HEK293 (cell line): ENCODE data around the gene KLHDC10.
"Not testable (repeated sequence)": the region's sequence is repeated elsewhere in the genome, so short reads cannot be mapped to it uniquely, and the experiment has no call there.

Source experiments
- CTCF ChIA-PET: fragments of 350-600 bp; formaldehyde crosslinking; extraction: SDS; loops from one replicate; lab custom pipeline; 2021; ENCODE audit warnings: antibody characterized with exemption; lab: Yijun Ruan, JAX
- POLR2A ChIA-PET: fragments of 300-600 bp; formaldehyde crosslinking; extraction: SDS; loops from one replicate; lab custom pipeline; 2020; ENCODE audit warnings: antibody characterized with exemption, inconsistent platforms; lab: Yijun Ruan, JAX
- H3K27ac ChIP-seq: fragments of 200-500 bp; sonication (Bioruptor generic); 2 replicates; pipeline ENCODE4 v1.5.1; 2014; ENCODE audit warnings: low read depth, low read length, control low read depth, inconsistent platforms; ENCODE audit errors: extremely low read depth
- H3K36me3 ChIP-seq, 2 experiments: fragments of 200-500 bp in 1 of 2; sonication (Bioruptor generic) in 1 of 2; 1 replicate in 1 of 2; 2 replicates in 1 of 2; pipeline ENCODE4 v1.5.1; 2014 to 2017; ENCODE audit warnings: inconsistent platforms in 2 of 2, low read length in 2 of 2; ENCODE audit not compliant: control insufficient read depth in 2 of 2, insufficient read depth in 1 of 2
- H3K4me1 ChIP-seq: fragments of 200-500 bp; sonication (Bioruptor generic); 2 replicates; pipeline ENCODE4 v1.5.1; 2014; ENCODE audit warnings: mild to moderate bottlenecking, low read length, inconsistent platforms; ENCODE audit not compliant: control insufficient read depth, insufficient read depth
- H3K4me3 ChIP-seq: 2 replicates; pipeline ENCODE4 v1.5.1; 2011; ENCODE audit warnings: low read depth, mild to moderate bottlenecking, control low read depth, low read length, moderate library complexity
- H3K9me3 ChIP-seq: fragments of 200-500 bp; sonication (Bioruptor generic); 2 replicates; pipeline ENCODE4 v1.5.1; 2014; ENCODE audit warnings: low read depth, low read length, inconsistent platforms; ENCODE audit not compliant: control insufficient read depth, insufficient read depth
- BCL11B ChIP-seq: fragments of 450-650 bp; formaldehyde crosslinking; IDR thresholded peaks from 2 replicates; pipeline ENCODE4 v1.5.1; 2016; ENCODE audit warnings: low read depth, missing biosample characterization, missing genetic modification characterization
- FEZF1 ChIP-seq: fragments of 450-650 bp; formaldehyde crosslinking; IDR thresholded peaks from 2 replicates; pipeline ENCODE4 v1.5.1; 2016; ENCODE audit warnings: missing biosample characterization, missing genetic modification characterization
- PRDM10 ChIP-seq: fragments of 450-650 bp; formaldehyde crosslinking; IDR thresholded peaks from 2 replicates; pipeline ENCODE4 v1.5.1; 2016; ENCODE audit warnings: missing biosample characterization, missing genetic modification characterization
- SP2 ChIP-seq: fragments of 450-650 bp; formaldehyde crosslinking; IDR thresholded peaks from 2 replicates; pipeline ENCODE4 v1.5.1; 2016; ENCODE audit warnings: missing biosample characterization, missing genetic modification characterization
- SP3 ChIP-seq: fragments of 450-650 bp; formaldehyde crosslinking; IDR thresholded peaks from 2 replicates; pipeline ENCODE4 v1.5.1; 2016; ENCODE audit warnings: missing biosample characterization, missing genetic modification characterization
- ZBTB1 ChIP-seq: fragments of 450-650 bp; formaldehyde crosslinking; IDR thresholded peaks from 2 replicates; pipeline ENCODE4 v1.5.1; 2016; ENCODE audit warnings: missing biosample characterization, missing genetic modification characterization
- ZNF140 ChIP-seq: fragments of 450-650 bp; formaldehyde crosslinking; IDR thresholded peaks from 2 replicates; pipeline ENCODE4 v1.5.1; 2016; ENCODE audit warnings: missing biosample characterization, missing genetic modification characterization
- ZNF248 ChIP-seq: fragments of 450-650 bp; formaldehyde crosslinking; IDR thresholded peaks from 2 replicates; pipeline ENCODE4 v1.5.1; 2017; ENCODE audit warnings: missing biosample characterization, missing genetic modification characterization
- ZNF404 ChIP-seq: fragments of 450-650 bp; formaldehyde crosslinking; IDR thresholded peaks from 2 replicates; pipeline ENCODE4 v1.5.1; 2017; ENCODE audit warnings: missing biosample characterization, missing genetic modification characterization
- ZNF423 ChIP-seq: fragments of 450-650 bp; formaldehyde crosslinking; IDR thresholded peaks from 2 replicates; pipeline ENCODE4 v1.5.1; 2016; ENCODE audit warnings: missing biosample characterization, missing genetic modification characterization
- ZNF433 ChIP-seq: fragments of 450-650 bp; formaldehyde crosslinking; IDR thresholded peaks from 2 replicates; pipeline ENCODE4 v1.5.1; 2016; ENCODE audit warnings: missing biosample characterization, missing genetic modification characterization, low read depth
- ZNF473 ChIP-seq: fragments of 450-650 bp; formaldehyde crosslinking; IDR thresholded peaks from 2 replicates; pipeline ENCODE4 v1.5.1; 2017; ENCODE audit warnings: missing biosample characterization, missing genetic modification characterization
- ZNF488 ChIP-seq: fragments of 450-650 bp; formaldehyde crosslinking; IDR thresholded peaks from 2 replicates; pipeline ENCODE4 v1.5.1; 2016; ENCODE audit warnings: missing biosample characterization, missing genetic modification characterization
- ZNF530 ChIP-seq: fragments of 450-650 bp; formaldehyde crosslinking; IDR thresholded peaks from 2 replicates; pipeline ENCODE4 v1.5.1; 2016; ENCODE audit warnings: low read depth, missing biosample characterization, missing genetic modification characterization
- ZNF677 ChIP-seq: fragments of 450-650 bp; IDR thresholded peaks from 2 replicates; pipeline ENCODE4 v1.5.0; 2018; ENCODE audit warnings: missing biosample characterization, mild to moderate bottlenecking, missing genetic modification characterization, moderate library complexity
- ZSCAN16 ChIP-seq: fragments of 450-650 bp; formaldehyde crosslinking; IDR thresholded peaks from 2 replicates; pipeline ENCODE4 v1.5.1; 2016; ENCODE audit warnings: missing biosample characterization, missing genetic modification characterization
- ZSCAN4 ChIP-seq: fragments of 450-650 bp; formaldehyde crosslinking; IDR thresholded peaks from 2 replicates; pipeline ENCODE4 v1.5.1; 2017; ENCODE audit warnings: missing biosample characterization, missing genetic modification characterization

The KLHDC10 gene

GRCh38 chr7:130084037-130084875, 13.9 kb downstream of the KLHDC10 start:
- Histone ChIP-seq H3K9me3 (no peaks in the 10 kb centered on the region), H3K27ac (no peak overlapping the region), H3K4me1 (0 out of 2 replicates have a peak, but pooled peaks cover 4% of the 10 kb centered on the region), H3K4me3 (no peak overlapping the region), H3K36me3 (no peaks in the 10 kb centered on the region)
- POLR2A ChIA-PET, result no interaction called here
- CTCF ChIA-PET, result interaction anchor here (0.5 to 1.6 kb wide), 14 partner anchors 9 to 1344 kb away, joined by 3 to 10 read pairs (median 3); no protein-coding TSS in a partner anchor
- TF ChIP-seq ZNF488 (tag by site-specific recombination) (no peak), ZNF473 (tag by site-specific recombination) (no peak), ZNF530 (tag by site-specific recombination) (no peak), SP3 (tag by site-specific recombination) (no peak), ZNF404 (tag by site-specific recombination) (no peak), BCL11B (tag by site-specific recombination) (no peak)

GRCh38 chr7:130085235-130085634, 14.9 kb downstream of the KLHDC10 start:
- CTCF ChIA-PET, result interaction anchor here (0.5 to 0.7 kb wide), 4 partner anchors 32 to 812 kb away, joined by 3 to 8 read pairs (median 4); no protein-coding TSS in a partner anchor
- H3K27ac ChIP-seq, POLR2A ChIA-PET, H3K36me3 ChIP-seq, H3K4me1 ChIP-seq, H3K9me3 ChIP-seq, H3K4me3 ChIP-seq: not testable (repeated sequence)

GRCh38 chr7:130086938-130087337, 16.6 kb downstream of the KLHDC10 start:
- Histone ChIP-seq H3K27ac (no peak overlapping the region), H3K9me3 (no peaks in the 10 kb centered on the region), H3K4me3 (no peak overlapping the region), H3K36me3 (no peaks in the 10 kb centered on the region), H3K4me1 (0 out of 2 replicates have a peak, but pooled peaks cover 4% of the 10 kb centered on the region)
- TF ChIP-seq SP2 (tag by site-specific recombination) (no peak), PRDM10 (no peak), ZNF433 (no peak), ZSCAN16 (tag by site-specific recombination) (no peak), ZNF248 (no peak)
- POLR2A ChIA-PET, result no interaction called here
- CTCF ChIA-PET, result interaction anchor here (0.5 to 3.1 kb wide), 7 partner anchors 8 to 745 kb away, joined by 3 to 24 read pairs (median 4); partner anchors contain the start of gene KLHDC10

GRCh38 chr7:130087364-130087763, 17.0 kb downstream of the KLHDC10 start:
- Histone ChIP-seq H3K36me3 (no peaks in the 10 kb centered on the region), H3K27ac (no peak overlapping the region), H3K4me3 (no peak overlapping the region), H3K4me1 (no peaks in the 10 kb centered on the region), H3K9me3 (no peaks in the 10 kb centered on the region)
- POLR2A ChIA-PET, result no interaction called here
- CTCF ChIA-PET, result interaction anchor here (0.5 to 3.1 kb wide), 7 partner anchors 9 to 745 kb away, joined by 3 to 24 read pairs (median 4); partner anchors contain the start of gene KLHDC10
- TF ChIP-seq ZSCAN4 (no peak), ZNF140 (tag by site-specific recombination) (no peak), ZBTB1 (tag by site-specific recombination) (no peak), ZNF423 (tag by site-specific recombination) (no peak), ZNF677 (tag by site-specific recombination) (no peak), FEZF1 (no peak), ZNF404 (tag by site-specific recombination) (no peak)
